GM12865 (cell line): Measurements from ENCODE around the gene FOXL1.
A peak's percentile ranks its signal among the peaks of the same experiment; 100 is the strongest.

Experiments used
- DNase-seq: peaks from one replicate; pipeline ENCODE4 v3.0.0; 2010; ENCODE audit warnings: low read depth
- H3K4me3 ChIP-seq: 2 replicates; pipeline ENCODE4 v1.5.1; 2011; ENCODE audit warnings: mild to moderate bottlenecking, low read depth, low read length, control low read depth
- TF ChIP-seq, protein P1 (sequence below): IDR thresholded peaks from 2 replicates; pipeline ENCODE4 v1.5.1; 2011; ENCODE audit warnings: low read length, control low read depth, low read depth, inconsistent platforms; ENCODE audit not compliant: insufficient read depth; ENCODE audit errors: missing control alignments

FOXL1 gene

GRCh38 chr16:86547286-86547685, 31.1 kb upstream of the FOXL1 start:
- no peak overlapping the region for H3K4me3 ChIP-seq
- DNase-seq = no peak
- TF ChIP-seq, protein P1, sequence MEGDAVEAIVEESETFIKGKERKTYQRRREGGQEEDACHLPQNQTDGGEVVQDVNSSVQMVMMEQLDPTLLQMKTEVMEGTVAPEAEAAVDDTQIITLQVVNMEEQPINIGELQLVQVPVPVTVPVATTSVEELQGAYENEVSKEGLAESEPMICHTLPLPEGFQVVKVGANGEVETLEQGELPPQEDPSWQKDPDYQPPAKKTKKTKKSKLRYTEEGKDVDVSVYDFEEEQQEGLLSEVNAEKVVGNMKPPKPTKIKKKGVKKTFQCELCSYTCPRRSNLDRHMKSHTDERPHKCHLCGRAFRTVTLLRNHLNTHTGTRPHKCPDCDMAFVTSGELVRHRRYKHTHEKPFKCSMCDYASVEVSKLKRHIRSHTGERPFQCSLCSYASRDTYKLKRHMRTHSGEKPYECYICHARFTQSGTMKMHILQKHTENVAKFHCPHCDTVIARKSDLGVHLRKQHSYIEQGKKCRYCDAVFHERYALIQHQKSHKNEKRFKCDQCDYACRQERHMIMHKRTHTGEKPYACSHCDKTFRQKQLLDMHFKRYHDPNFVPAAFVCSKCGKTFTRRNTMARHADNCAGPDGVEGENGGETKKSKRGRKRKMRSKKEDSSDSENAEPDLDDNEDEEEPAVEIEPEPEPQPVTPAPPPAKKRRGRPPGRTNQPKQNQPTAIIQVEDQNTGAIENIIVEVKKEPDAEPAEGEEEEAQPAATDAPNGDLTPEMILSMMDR = no peak

DNA sequence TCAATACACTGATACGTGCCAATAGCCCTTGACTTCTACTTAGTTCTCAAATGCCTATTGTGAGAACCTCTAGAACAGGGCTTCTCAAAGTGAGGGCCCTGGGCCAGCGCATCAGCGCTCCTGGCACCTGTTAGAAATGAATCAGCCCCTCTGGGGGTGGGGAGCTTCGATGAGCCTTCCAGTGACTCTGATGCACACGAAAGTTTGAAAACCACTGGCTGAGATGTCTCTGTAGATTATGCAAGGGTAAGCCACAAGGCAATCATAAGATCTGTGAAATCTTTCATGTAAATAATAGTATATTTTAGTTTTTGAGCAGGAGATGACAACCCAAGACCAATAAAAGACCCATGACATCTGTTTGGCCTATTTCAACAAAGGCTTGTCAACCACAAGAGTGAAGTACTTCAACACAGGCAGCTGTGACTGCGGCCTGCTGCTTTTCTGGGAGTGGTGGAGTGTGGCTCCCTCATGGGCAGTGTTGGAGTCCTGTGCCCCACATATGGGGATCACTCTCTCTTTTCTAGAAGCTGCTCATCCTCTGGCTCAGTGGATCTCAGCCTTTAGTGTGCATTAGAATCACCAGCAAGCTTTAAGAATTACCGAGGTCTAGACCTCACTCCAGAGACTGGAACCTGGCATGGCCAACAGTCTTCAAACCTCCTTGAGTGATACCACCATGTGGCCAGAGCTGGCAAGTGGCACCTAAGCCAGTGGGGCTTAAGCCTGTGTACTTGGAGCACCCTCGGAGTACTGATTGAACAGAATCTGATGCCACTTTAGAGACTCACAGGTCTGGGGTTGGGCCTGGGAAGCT, 29.1 kb upstream of the FOXL1 start:
- DNase-seq = no peak
- no peak overlapping the region for H3K4me3 ChIP-seq
- TF ChIP-seq, protein P1 = no peak

GRCh38 chr16:86549893-86550190, 28.5 kb upstream of the FOXL1 start:
- TF ChIP-seq, protein P1 = no peak
- no peak overlapping the region for H3K4me3 ChIP-seq
- no peak for DNase-seq

GRCh38 chr16:86550281-86550680, 28.1 kb upstream of the FOXL1 start:
- TF ChIP-seq, protein P1 = no peak
- no peak overlapping the region for H3K4me3 ChIP-seq
- DNase-seq = no peak

- TF ChIP-seq, protein P1 = no peak
- no peak overlapping the region for H3K4me3 ChIP-seq
- DNase-seq = no peak
These were observed 25.0 kb upstream of the FOXL1 start for GRCh38 chr16:86553356-86553755.

DNA sequence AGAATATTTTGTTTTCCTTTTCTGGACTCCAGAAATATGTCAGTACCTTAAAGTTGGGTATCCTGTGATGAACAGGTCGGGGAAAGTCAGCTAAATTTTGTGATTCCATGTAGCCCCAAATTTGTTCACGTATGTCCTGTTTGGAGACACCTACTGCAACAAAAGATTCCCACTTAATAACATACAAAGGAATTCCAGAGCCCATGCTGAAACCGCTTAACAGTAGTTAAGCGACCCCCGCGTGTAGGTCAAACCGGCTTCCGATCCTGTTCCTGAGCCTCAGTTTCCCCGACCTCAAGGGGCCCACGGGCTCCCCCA, 23.8 kb upstream of the FOXL1 start:
- TF ChIP-seq, protein P1 = no peak
- no peak for DNase-seq
- H3K4me3 ChIP-seq = peak overlapping the region; percentile 93
